Measurements from ENCODE around the gene CREG1. TPM values are rescaled to one million over a fixed set of nuclear protein-coding genes. Genes with fewer than 3 reads are reported as not detected.

The CREG1 gene
- total RNA-seq, 1 donor from 2014 or later = 185 TPM

GRCh38 chr1:167509587-167509986 is 44.0 kb downstream of the CREG1 start:
- no peak for DNase-seq (ENCODE audit: low spot score)

- no peak for DNase-seq (ENCODE audit: low spot score)
Measured at GRCh38 chr1:167507719-167508118, 45.8 kb downstream of the CREG1 start.

GRCh38 chr1:167504467-167504827 is 49.1 kb downstream of the CREG1 start:
- DNase-seq (ENCODE audit: low spot score) = no peak

- DNase-seq (ENCODE audit: low spot score) = no peak
Measured at GRCh38 chr1:167503626-167504466, 49.7 kb downstream of the CREG1 start.

- no peak for DNase-seq (ENCODE audit: low spot score)
Measured at GRCh38 chr1:167502719-167503462, 50.7 kb downstream of the CREG1 start.

GRCh38 chr1:167502192-167502551 is 51.4 kb downstream of the CREG1 start:
- no peak for DNase-seq (ENCODE audit: low spot score)

- DNase-seq (ENCODE audit: low spot score) = no peak
Measured at GRCh38 chr1:167501515-167502191, 51.9 kb downstream of the CREG1 start.

GRCh38 chr1:167500283-167500860 is 53.2 kb downstream of the CREG1 start:
- DNase-seq (ENCODE audit: low spot score) = no peak

GRCh38 chr1:167499664-167500101 is 53.9 kb downstream of the CREG1 start:
- DNase-seq (ENCODE audit: low spot score) = no peak

GRCh38 chr1:167499106-167499505 is 54.5 kb downstream of the CREG1 start:
- no peak for DNase-seq (ENCODE audit: low spot score)

- no peak for DNase-seq (ENCODE audit: low spot score)
Measured at GRCh38 chr1:167496797-167497619, 56.6 kb downstream of the CREG1 start.

- DNase-seq (ENCODE audit: low spot score) = no peak
Measured at GRCh38 chr1:167493372-167493771, 60.2 kb downstream of the CREG1 start.

- no peak for DNase-seq (ENCODE audit: low spot score)
Measured at GRCh38 chr1:167492481-167492910, 61.1 kb downstream of the CREG1 start.

- DNase-seq (ENCODE audit: low spot score) = no peak
Measured at GRCh38 chr1:167491586-167492461, 61.7 kb downstream of the CREG1 start.

Other genes with a start within 250 kb of the CREG1 start
- 2.1 TPM for gene CD247, start 35.2 kb downstream of the CREG1 start, total RNA-seq
- 12.7 TPM for gene RCSD1, start 76.5 kb upstream of the CREG1 start, total RNA-seq
- 132 TPM for gene MPZL1, start 168.2 kb upstream of the CREG1 start, total RNA-seq

Data from mesenteric fat pad (tissue), 1 donor.